Neural progenitor cell (in vitro differentiated cells): ENCODE results near the gene MMADHC.
A peak's percentile ranks its signal among the peaks of the same experiment; 100 is the strongest.

Experiments
- CTCF ChIP-seq: fragments of 200-600 bp; sonication (generic); IDR thresholded peaks from 2 replicates; pipeline ENCODE4 v1.5.1; 2017; ENCODE audit warnings: antibody characterized with exemption, mild to moderate bottlenecking
- EZH2 ChIP-seq: fragments of 200-600 bp; sonication (generic); IDR thresholded peaks from 2 replicates; pipeline ENCODE4 v1.6.1; 2017; ENCODE audit warnings: antibody characterized with exemption, mild to moderate bottlenecking, moderate library complexity
- EZH2phosphoT487 ChIP-seq: fragments of 200-600 bp; sonication (generic); IDR thresholded peaks from 2 replicates; pipeline ENCODE4 v1.6.1; 2017; ENCODE audit warnings: antibody characterized with exemption

GRCh38 chr2:149559341-149560068 lies 28.1 kb downstream of the MMADHC start:
- TF ChIP-seq CTCF (peak; percentile 15), EZH2 (no peak), EZH2phosphoT487 (no peak)
